HG03060 (cell line): ENCODE results near the gene TNFRSF13B.

Experiments
- ATAC-seq: cut with Tn5 transposase; IDR thresholded peaks from one replicate; pipeline ENCODE4 v1.9.1; 2021; ENCODE audit warnings: low read depth, moderate number of reproducible peaks; ENCODE audit not compliant: unreplicated experiment

TNFRSF13B gene

GRCh38 chr17:16940116-16940881 lies 31.6 kb downstream of the TNFRSF13B start:
- ATAC-seq = no peak

DNA sequence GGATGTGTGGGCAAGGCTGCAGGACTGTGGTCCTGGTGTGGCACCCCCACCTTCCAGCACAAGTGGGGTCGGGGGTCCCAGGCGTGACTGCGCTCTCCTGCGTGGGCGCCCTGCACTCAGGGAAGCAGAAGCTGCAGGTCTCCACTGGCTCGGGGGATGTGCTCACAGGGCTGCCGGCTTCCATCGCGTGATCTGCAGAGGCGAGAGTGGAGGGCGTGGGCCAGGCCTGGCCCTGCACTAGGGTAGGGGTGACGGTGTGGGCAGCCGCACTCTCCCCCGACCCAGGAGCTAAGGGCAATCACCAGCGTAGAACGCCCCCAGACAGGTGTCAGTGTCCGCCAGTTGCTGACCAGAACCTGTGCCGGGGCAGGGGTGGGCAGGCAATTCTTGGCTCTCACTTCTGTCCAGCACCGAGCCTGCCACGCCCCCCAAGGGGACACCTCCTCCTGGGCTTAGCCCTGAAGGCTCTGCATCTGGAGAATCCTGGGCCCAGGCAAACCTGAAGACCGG lies 32.3 kb downstream of the TNFRSF13B start:
- no peak for ATAC-seq

DNA sequence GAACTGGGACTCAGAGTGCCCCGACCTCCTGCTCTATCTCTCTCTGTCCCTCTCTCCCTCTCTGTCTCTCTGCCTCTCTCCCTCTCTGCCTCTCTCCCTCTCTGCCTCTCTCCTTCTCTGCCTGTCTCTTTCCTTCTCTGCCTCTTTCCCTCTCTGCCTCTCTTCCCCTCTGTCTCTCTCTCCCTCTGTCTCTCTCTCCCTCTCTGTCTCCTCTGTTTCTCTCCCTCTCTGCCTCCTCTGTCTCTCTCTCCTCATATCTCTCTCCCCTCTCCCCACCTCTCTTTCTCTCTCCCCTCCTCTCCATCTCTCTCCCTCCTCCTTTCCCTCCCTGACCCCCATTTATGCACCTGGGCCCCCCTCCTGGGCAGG lies 32.7 kb downstream of the TNFRSF13B start:
- ATAC-seq = no peak

DNA sequence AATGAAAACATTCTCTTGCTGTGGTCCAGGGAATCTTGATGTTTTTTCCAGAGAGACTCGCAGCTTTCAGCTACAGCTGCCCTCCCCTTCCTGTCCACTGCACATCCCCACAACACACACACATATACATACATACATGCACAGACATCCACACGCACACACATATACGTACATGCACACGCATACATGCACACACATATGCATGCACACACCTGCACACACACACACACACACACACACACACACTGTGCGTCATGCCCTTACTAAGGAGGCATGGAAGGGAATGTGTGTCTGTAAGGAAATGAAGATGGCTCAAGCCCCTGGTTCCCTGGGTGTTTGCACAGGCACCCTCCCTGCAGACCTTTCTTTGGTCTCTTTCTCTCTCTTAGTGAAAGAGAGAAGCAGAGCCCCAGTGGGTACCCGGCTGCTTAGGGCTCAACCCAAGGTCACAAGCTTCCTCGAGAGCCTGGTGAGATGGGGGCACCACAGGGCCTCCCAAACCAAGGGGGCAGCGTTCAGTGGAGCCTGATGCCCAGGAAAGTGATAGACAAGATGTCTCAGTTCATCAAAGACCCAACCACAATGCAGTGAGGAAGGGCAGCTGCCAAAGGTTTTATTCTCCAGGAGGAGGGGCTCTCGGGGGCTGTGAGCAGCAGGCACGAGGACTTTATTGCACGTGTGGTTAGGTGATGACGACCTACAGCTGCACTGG lies 33.3 kb downstream of the TNFRSF13B start:
- ATAC-seq = no peak

- ATAC-seq = no peak
Observed at GRCh38 chr17:16938031-16938430, 33.9 kb downstream of the TNFRSF13B start.

DNA sequence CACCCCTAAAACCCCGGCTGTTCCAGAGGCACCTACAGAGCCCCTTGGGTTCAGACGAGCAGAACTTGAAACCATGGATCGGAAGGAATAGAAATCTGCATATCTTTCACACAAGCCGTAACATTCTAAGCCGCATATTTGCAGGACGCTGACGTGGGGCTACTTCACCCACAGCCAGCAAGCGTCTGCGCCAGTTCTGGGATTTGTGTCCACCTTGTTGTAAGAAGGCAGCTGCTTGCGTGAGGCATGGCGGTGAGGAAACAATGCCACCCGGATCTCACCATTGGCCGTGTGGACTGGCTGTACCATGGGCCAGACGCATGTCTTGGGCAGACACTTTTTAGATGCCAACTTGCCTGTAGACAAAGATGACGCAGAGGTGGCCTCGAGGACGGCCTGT lies 34.5 kb downstream of the TNFRSF13B start:
- no peak for ATAC-seq

DNA sequence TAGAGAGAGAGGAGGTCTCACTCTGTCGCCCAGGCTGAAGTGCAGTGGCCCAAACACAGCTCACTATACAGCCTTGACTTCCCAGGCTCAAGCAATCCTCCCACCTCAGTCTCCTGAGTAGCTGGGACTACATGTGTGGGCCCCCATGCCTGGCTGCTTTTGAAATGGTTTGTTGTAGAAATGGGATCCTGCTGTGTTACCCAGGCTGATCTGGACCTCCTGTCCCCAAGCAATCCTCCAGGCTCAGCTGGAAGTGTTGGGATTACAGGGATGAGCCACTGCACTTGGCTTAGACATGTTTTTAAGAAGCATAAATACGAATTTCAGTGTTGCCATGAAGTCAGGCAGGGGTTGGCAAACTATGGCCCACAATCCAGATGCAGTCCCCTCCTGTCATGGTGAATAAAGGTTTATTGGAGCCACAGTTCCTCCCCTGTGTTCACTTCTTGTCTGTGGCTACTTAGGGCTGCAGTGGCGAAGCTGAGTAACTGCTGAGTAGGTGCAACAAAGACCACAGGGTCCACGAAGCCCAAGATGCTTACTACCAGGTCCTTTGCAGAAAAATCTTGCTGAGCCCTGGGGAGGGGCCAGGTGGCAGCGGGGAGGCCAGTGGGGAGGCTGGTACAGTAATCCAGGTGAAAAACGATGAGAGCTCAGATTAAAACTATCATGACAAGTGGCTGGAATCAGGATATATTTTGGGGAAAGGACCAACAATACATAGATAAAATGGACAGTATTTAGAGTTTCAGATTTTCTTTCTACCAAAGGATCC lies 35.2 kb downstream of the TNFRSF13B start:
- ATAC-seq = no peak

DNA sequence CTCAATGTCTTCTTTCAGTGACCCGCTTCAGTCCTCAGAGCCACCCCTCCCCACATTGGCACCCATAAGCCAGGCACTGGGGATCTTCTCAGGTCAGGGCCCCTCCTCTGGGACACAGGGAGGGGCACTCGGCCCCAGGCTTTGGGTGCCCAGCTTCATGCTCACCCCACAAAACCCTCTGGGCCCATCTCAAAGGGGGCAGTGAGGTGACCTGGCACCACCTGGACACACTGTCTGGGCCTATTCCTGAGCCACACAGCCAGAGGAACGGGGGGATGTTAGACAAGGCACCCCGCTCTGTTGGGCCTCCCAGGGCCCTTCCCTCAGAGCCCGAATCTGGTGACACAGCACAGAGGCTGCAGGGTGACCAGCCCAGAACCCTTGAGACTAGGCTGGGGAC lies 36.1 kb downstream of the TNFRSF13B start:
- no peak for ATAC-seq

DNA sequence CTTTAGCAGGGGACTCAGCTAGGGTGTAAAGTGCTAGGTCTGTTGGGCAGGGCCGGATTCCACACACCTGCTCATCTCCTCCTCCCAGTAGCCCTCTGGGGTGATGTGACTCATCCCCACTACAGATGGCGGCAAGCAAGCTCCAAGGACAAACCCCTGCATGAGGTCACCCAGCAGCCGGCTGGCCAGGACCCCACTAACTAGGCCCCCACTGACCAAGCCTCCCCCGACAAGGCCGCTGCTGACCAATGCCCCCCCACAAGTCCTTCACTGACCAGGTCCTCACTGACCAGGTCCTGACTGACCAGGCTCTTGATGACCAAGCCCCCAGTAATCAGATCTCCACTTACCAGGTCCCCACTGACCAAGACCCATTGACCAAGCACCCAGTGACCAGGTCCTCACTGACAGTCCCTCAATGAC lies 36.7 kb downstream of the TNFRSF13B start:
- no peak for ATAC-seq

- ATAC-seq = no peak
Observed at GRCh38 chr17:16934836-16935235, 37.1 kb downstream of the TNFRSF13B start.

DNA sequence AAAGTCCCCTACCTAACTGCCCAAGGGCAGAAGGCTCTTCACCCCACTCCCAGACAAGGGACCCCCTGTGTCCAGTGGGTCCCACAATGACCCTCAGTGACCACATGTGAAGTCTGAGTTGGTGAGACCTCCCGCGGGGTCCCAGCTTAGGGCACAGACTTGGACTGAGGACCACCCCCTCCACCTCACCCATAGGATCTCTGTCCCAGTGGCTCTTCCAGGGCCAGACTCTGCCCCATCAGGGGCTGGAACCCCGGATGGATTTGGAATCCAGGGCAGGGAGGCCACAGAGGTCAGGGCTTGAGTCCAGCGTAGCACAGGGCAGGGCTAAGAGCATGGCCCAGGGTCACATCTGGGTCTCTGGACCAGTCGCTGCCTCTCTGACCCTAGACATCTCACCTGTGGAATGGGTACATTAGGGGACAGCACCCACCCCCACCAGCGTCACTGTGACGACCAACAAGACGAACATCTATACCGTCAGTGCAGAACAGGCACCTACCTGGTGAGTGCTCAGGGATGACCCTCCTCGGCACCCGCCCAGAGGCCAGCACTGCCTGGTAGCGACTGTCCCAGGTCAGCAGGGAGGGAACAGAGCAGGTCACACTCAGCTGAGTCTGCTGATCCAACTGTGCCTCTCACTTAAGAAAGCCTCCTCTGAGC lies 37.7 kb downstream of the TNFRSF13B start:
- ATAC-seq = no peak

GRCh38 chr17:16933317-16934132 lies 38.4 kb downstream of the TNFRSF13B start:
- no peak for ATAC-seq

DNA sequence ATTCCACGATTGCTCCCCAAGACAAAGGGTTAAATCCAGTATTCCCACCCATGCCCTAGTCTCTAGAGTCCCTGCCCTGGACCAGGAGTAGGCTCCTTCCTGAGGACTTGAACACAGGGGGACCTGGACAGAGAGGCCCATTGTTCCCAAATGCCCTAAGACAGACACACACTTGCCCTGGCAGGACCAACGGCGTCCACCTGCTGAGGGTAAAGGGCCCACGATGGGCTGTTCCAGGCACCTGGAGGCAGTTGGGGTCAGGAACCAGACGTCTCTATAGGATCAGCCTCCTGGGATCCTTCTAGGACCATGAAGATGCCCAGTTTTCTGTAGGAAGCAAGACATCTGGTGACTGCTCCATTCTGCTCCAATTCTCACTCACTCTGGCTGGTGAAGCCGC lies 39.3 kb downstream of the TNFRSF13B start:
- ATAC-seq = no peak

DNA sequence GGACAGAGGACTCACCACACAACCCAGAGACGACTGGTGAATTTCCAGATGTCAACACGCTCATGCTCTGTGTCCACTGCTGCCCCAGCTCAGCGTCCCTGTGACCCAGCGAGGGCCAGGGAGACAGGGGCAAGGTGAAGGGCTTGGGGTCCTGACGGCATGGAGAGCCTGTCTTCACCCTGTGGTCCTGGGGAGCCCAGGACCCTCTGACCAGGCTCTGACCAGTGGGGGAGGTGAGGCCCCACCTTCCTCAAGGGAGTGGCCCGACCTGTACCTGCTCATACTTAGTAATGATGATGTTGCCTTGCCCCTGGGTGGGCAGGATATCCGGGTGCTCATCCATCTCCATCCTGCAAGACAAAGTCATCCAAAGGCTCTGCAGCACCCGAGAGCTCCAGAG lies 39.8 kb downstream of the TNFRSF13B start:
- ATAC-seq = no peak

DNA sequence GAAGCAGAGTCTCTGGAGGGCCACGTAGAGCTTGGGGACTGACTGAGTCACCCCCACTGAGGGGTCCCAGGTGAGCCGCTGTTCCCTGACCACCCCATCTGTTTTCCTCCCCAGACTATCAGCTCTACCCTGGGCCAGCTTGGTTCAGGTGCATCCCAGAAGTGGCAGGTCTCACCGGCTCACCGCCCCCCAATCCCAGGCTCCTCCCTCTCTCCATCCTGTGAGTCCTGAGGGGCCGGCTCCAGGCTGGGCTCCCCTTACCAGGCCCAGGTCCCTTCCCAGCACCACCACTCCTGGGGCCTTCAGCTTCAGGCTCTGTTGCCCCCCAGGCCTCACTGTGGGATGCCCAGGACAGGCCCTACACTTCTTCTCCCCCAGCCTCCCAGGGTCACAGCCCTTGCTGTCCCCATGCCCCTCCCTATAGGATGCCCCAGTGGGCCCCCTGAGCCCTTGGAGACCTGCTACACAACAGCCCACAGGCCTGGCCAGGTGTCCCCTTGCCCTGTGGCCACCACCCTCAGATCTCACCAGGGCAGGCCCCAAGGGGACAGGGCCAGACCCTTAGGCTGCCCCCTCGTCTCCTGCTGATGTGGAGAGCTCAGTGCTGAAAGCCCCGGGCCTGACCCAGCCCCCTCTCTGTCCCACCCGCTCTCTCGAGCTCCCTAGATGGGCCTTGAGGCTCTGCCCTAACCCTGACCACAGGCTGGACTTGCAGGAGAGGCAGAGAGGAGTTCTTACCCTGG lies 40.4 kb downstream of the TNFRSF13B start:
- no peak for ATAC-seq

- no peak for ATAC-seq
Observed at GRCh38 chr17:16930571-16931317, 41.2 kb downstream of the TNFRSF13B start.

DNA sequence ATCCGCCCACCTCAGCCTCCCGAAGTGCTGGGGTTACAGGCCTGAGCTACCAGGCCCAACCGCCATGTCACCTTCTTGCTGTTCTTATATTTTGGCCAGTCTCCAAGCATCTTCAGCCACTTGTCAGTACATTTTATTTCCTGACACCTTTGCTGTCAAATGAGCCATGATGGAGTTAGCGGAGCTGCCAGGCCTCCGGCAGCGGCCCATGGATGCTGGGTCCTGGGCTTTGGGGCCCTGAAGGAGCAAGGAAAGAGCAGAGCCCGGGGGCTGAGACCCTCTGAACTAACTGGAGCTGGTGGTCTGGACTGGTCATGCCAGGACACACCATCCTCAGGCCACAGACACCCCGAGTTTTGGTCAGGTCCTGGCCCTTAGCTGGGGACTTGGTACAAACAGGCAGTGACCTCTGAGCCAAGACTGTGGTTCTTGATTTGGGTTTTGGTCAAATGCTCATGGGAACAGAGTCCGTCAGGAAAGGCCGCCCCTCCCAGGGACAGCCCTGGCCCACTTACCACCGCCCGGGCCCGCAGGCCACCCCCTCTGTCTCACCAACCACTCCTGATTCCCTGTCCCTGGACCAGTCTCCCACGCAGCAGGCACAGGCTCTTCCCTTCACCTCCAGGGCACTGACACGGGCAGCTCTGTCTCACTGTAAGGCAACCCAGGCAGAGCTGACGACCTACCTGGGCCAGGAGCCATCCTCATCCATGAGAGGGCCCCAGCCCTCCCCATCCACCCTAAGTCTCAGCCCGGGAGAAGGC lies 42.0 kb downstream of the TNFRSF13B start:
- ATAC-seq = no peak
